ENCODE data around the gene ICAM5. TPM values are rescaled to one million over a fixed set of nuclear protein-coding genes. Genes with fewer than 3 reads are reported as not detected.

Gene ICAM5
- total and polyA plus RNA-seq, 7 donors, result 0.23 to 0.92 (median 0.69) TPM; not detected in 3

- 2% methylated on average over 49 of the region's 49 CpGs for WGBS, 2 donors
- no peak for TF ChIP-seq POLR2A (IDR thresholded peaks at IDR 0.05)
- TF ChIP-seq POLR2AphosphoS5 (IDR thresholded peaks at IDR 0.05), result no peak
- no peak for TF ChIP-seq EP300 (IDR thresholded peaks at IDR 0.05)
- TF ChIP-seq, protein P1, sequence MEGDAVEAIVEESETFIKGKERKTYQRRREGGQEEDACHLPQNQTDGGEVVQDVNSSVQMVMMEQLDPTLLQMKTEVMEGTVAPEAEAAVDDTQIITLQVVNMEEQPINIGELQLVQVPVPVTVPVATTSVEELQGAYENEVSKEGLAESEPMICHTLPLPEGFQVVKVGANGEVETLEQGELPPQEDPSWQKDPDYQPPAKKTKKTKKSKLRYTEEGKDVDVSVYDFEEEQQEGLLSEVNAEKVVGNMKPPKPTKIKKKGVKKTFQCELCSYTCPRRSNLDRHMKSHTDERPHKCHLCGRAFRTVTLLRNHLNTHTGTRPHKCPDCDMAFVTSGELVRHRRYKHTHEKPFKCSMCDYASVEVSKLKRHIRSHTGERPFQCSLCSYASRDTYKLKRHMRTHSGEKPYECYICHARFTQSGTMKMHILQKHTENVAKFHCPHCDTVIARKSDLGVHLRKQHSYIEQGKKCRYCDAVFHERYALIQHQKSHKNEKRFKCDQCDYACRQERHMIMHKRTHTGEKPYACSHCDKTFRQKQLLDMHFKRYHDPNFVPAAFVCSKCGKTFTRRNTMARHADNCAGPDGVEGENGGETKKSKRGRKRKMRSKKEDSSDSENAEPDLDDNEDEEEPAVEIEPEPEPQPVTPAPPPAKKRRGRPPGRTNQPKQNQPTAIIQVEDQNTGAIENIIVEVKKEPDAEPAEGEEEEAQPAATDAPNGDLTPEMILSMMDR (IDR thresholded peaks at IDR 0.05), result no peak
- intact Hi-C loops (cut with DNase I), result no loop called here
- Histone ChIP-seq H3K4me3 (peak overlapping the region; percentile 9 to 37 (median 27)), H3K27ac (no peak overlapping the region), H3K36me3 (no peaks in the 10 kb centered on the region), H3K9me3 (no peaks in the 10 kb centered on the region), H3K4me1 (peaks cover 0 to 79% (median 65%) of the 10 kb centered on the region in 4 donors), H3K27me3 (peaks cover 89 to 100% (median 100%) of the 10 kb centered on the region in 3 donors)
- DNase-seq, result peak; percentile 59
Observed at GRCh38 chr19:10291554-10292205, 1.9 kb downstream of the ICAM5 start.

DNA sequence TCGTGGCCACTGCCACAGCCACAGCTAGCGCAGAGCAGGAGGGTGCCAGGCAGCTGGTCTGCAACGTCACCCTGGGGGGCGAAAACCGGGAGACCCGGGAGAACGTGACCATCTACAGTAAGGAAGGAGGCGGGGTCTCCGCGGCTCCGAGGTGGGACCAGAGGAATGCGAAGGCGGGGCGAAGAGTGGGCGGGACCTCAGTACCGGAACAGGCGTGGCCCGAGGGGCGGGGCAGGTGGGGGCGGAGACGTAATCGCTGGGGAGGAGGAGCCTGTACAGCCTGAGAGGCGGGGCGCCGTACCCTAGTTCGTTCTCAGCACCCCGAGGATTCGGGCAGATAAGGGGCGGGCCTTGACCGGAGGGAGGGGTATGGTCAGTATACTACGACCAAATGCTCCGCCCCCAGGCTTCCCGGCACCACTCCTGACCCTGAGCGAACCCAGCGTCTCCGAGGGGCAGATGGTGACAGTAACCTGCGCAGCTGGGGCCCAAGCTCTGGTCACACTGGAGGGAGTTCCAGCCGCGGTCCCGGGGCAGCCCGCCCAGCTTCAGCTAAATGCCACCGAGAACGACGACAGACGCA is 2.5 kb downstream of the ICAM5 start:
- intact Hi-C loops (cut with DNase I), result no loop called here
- TF ChIP-seq EP300 (IDR thresholded peaks at IDR 0.05) (no peak), POLR2A (IDR thresholded peaks at IDR 0.05) (no peak), POLR2AphosphoS5 (IDR thresholded peaks at IDR 0.05) (peak in 1 of 4 donors; percentile 4)
- TF ChIP-seq, protein P1 (IDR thresholded peaks at IDR 0.05), result no peak
- H3K27me3 ChIP-seq, result peaks cover 84 to 100% (median 98%) of the 10 kb centered on the region in 3 donors
- peaks cover 0 to 73% (median 62%) of the 10 kb centered on the region in 4 donors for H3K4me1 ChIP-seq
- 1 to 2% methylated on average over 45 of the region's 45 CpGs for WGBS, 2 donors
- H3K9me3 ChIP-seq, result no peaks in the 10 kb centered on the region
- DNase-seq, result peak; percentile 80
- H3K4me3 ChIP-seq, result peak overlapping the region in 2 of 4 donors; percentile 36 to 37
- H3K36me3 ChIP-seq, result no peaks in the 10 kb centered on the region
- no peak overlapping the region for H3K27ac ChIP-seq

DNA sequence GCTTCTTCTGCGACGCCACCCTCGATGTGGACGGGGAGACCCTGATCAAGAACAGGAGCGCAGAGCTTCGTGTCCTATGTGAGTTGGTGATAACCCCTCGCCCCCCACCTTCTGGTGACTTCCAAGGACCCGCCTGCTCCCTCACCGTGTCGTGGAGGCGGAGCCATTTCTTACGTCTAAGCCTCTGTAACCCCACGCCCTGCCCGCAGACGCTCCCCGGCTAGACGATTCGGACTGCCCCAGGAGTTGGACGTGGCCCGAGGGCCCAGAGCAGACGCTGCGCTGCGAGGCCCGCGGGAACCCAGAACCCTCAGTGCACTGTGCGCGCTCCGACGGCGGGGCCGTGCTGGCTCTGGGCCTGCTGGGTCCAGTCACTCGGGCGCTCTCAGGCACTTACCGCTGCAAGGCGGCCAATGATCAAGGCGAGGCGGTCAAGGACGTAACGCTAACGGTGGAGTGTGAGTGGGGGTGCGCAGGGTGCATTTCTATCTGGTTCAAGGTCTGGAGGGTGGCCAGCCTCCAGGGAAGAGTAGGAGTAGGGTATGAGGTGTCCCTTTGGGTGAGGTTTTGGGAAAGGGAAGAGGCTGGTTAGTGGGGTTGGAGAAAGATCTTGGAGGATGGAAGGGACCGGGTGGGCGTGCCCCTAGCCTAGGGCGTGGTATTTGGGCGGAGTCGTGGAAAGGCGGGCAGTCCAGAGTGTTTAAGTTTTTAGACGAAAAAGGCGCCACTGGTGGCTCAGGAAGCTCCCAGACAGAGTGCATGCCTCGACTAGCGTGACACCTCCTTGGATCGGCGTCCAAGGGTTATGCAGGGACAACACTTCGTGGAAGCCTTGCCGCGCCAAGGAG is 3.3 kb downstream of the ICAM5 start:
- Histone ChIP-seq H3K36me3 (no peaks in the 10 kb centered on the region), H3K9me3 (no peaks in the 10 kb centered on the region), H3K4me1 (peaks cover 0 to 70% (median 60%) of the 10 kb centered on the region in 4 donors), H3K27ac (no peak overlapping the region), H3K4me3 (peak overlapping the region in 2 of 4 donors; percentile 36 to 37), H3K27me3 (peaks cover 78 to 100% (median 90%) of the 10 kb centered on the region in 3 donors)
- intact Hi-C loops (cut with DNase I), result no loop called here
- DNase-seq, result no peak
- TF ChIP-seq POLR2AphosphoS5 (IDR thresholded peaks at IDR 0.05) (no peak), EP300 (IDR thresholded peaks at IDR 0.05) (no peak), POLR2A (IDR thresholded peaks at IDR 0.05) (no peak)
- TF ChIP-seq, protein P1 (IDR thresholded peaks at IDR 0.05), result no peak
- WGBS, 2 donors, result 10 to 17% methylated on average over 56 of the region's 56 CpGs

DNA sequence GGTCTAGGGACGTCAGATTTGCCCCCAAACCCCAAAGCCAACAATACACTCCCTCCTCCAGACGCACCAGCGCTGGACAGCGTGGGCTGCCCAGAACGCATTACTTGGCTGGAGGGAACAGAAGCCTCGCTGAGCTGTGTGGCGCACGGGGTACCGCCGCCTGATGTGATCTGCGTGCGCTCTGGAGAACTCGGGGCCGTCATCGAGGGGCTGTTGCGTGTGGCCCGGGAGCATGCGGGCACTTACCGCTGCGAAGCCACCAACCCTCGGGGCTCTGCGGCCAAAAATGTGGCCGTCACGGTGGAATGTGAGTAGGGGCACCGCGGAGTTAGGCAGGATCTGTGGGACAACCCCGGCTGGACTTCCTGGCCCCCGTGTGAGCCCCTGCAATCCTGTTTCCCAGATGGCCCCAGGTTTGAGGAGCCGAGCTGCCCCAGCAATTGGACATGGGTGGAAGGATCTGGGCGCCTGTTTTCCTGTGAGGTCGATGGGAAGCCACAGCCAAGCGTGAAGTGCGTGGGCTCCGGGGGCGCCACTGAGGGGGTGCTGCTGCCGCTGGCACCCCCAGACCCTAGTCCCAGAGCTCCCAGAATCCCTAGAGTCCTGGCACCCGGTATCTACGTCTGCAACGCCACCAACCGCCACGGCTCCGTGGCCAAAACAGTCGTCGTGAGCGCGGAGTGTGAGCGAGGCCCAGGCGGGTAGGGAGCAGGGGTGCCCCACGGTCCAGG is 4.0 kb downstream of the ICAM5 start:
- no peak for TF ChIP-seq POLR2AphosphoS5 (IDR thresholded peaks at IDR 0.05)
- TF ChIP-seq, protein P1 (IDR thresholded peaks at IDR 0.05), result no peak
- no peak for TF ChIP-seq POLR2A (IDR thresholded peaks at IDR 0.05)
- TF ChIP-seq EP300 (IDR thresholded peaks at IDR 0.05), result no peak
- Histone ChIP-seq H3K9me3 (no peaks in the 10 kb centered on the region), H3K27me3 (peaks cover 72 to 98% (median 82%) of the 10 kb centered on the region in 3 donors), H3K4me1 (peaks cover 0 to 63% (median 56%) of the 10 kb centered on the region in 4 donors), H3K36me3 (no peaks in the 10 kb centered on the region), H3K4me3 (no peak overlapping the region), H3K27ac (no peak overlapping the region)
- DNase-seq, result no peak
- 16 to 27% methylated on average over 49 of the region's 49 CpGs for WGBS, 2 donors
- intact Hi-C loops (cut with DNase I), result no loop called here
